ENCODE measurements around the gene MOV10L1. TPM values are rescaled to one million over a fixed set of nuclear protein-coding genes. Genes with fewer than 3 reads are reported as not detected.

MOV10L1 gene
- total and polyA plus RNA-seq, 9 of the 15 experiments (the other 6 are each of a cell fraction or from before 2014, with no cell fraction given) = 0.06 to 0.43 (median 0.15) TPM

GRCh38 chr22:50197856-50198623 is 108.2 kb downstream of the MOV10L1 start (continued):
- TF ChIP-seq RBFOX2 (IDR thresholded peaks at IDR 0.05; ENCODE audit: low read depth, low read length) (0 out of 2 replicates have a peak, but pooled peaks have one; percentile 10), ARNT (IDR thresholded peaks at IDR 0.05) (no peak), MLLT1 (IDR thresholded peaks at IDR 0.05) (no peak), ZC3H8 (IDR thresholded peaks at IDR 0.05) (no peak), ZBTB9 (CRISPR knock-in tag; IDR thresholded peaks at IDR 0.05) (no peak), SREBF2 (CRISPR knock-in tag; IDR thresholded peaks at IDR 0.05) (no peak), ATF3 (IDR thresholded peaks at IDR 0.05) (no peak), ATF3 (CRISPR knock-in tag; conservative IDR thresholded peaks at IDR 0.05) (no peak), ZNF263 (CRISPR knock-in tag; IDR thresholded peaks at IDR 0.05; ENCODE audit: borderline replicate concordance) (no peak), HNRNPH1 (optimal IDR thresholded peaks at IDR 0.05; ENCODE audit: low read depth, low read length) (no peak), CTCF (IDR thresholded peaks at IDR 0.05 in 2 of 3, conservative IDR thresholded peaks at IDR 0.05 in 1 of 3; ENCODE audit: insufficient read depth in 2 of 3, low read depth in 1 of 3, low read length in 3 of 3) (no peak), HNRNPL (IDR thresholded peaks at IDR 0.05; ENCODE audit: low read depth, low read length) (0 out of 2 replicates have a peak, but pooled peaks have one; percentile 29), ELF4 (CRISPR knock-in tag; IDR thresholded peaks at IDR 0.05) (no peak), KLF6 (CRISPR knock-in tag; IDR thresholded peaks at IDR 0.05; ENCODE audit: borderline replicate concordance) (no peak), PKNOX1 (IDR thresholded peaks at IDR 0.05) (no peak), ZNF696 (CRISPR knock-in tag; conservative IDR thresholded peaks at IDR 0.05) (no peak), POLR2G (IDR thresholded peaks at IDR 0.05; ENCODE audit: low read depth, low read length) (peak; percentile 28; the same call in 1 of the 2 replicates), ZNF583 (CRISPR knock-in tag; IDR thresholded peaks at IDR 0.05) (no peak), CREB5 (CRISPR knock-in tag; IDR thresholded peaks at IDR 0.05) (no peak), RAD51 (IDR thresholded peaks at IDR 0.05; ENCODE audit: borderline replicate concordance, low read depth) (no peak)

Measured in K562 (cell line).